Thyroid gland (tissue), 4 donors: ENCODE data around the gene CELF5.
"Not testable (repeated sequence)": the region's sequence is repeated elsewhere in the genome, so short reads cannot be mapped to it uniquely, and the experiment has no call there.

Source experiments
- POLR2A ChIP-seq, 2 donors: fragments of 450-650 bp; IDR thresholded peaks; one replicate each; pipeline ENCODE4 v1.6.1; 2017; ENCODE audit warnings: antibody characterized with exemption in 2 of 2, mild to moderate bottlenecking in 2 of 2, moderate library complexity in 1 of 2
- TF ChIP-seq, protein P1 (sequence below), 6 experiments: fragments of 200-600 bp in 3 of 6; fragments of 450-650 bp in 3 of 6; sonication (generic) in 3 of 6; IDR thresholded peaks; one replicate each; pipeline ENCODE4 v1.5.1; 2016 to 2019; ENCODE audit warnings: antibody characterized with exemption in 6 of 6, mild to moderate bottlenecking in 2 of 6, inconsistent platforms in 1 of 6, moderate library complexity in 1 of 6

DNA sequence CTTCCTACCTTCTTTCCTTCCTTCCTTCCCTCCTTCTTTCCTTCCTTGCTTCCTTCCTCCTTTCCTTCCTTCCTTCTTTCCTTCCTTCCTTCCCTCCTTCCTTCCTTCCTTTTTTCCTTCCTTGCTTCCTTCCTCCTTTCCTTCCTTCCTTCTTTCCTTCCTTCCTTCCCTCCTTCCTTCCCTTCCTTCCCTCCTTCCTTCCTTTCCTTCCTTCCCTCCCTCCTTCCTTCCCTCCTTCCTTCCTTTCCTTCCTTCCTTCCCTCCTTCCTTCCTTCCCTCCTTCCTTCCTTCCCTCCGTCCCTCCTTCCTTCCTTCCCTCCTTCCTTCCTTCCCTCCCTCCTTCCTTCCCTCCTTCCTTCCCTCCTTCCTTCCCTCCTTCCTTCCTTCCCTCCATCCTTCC lies 107.8 kb downstream of the CELF5 start:
- TF ChIP-seq, protein P1, sequence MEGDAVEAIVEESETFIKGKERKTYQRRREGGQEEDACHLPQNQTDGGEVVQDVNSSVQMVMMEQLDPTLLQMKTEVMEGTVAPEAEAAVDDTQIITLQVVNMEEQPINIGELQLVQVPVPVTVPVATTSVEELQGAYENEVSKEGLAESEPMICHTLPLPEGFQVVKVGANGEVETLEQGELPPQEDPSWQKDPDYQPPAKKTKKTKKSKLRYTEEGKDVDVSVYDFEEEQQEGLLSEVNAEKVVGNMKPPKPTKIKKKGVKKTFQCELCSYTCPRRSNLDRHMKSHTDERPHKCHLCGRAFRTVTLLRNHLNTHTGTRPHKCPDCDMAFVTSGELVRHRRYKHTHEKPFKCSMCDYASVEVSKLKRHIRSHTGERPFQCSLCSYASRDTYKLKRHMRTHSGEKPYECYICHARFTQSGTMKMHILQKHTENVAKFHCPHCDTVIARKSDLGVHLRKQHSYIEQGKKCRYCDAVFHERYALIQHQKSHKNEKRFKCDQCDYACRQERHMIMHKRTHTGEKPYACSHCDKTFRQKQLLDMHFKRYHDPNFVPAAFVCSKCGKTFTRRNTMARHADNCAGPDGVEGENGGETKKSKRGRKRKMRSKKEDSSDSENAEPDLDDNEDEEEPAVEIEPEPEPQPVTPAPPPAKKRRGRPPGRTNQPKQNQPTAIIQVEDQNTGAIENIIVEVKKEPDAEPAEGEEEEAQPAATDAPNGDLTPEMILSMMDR (IDR thresholded peaks at IDR 0.05) = not testable (repeated sequence)
- TF ChIP-seq POLR2A (IDR thresholded peaks at IDR 0.05) = not testable (repeated sequence)
